GM12864 (cell line): ENCODE results near the gene ALDH1L1.

Experiments used
- DNase-seq: peaks from one replicate; pipeline ENCODE4 v3.0.0-alpha.2; 2011; ENCODE audit warnings: low read depth
- H3K4me3 ChIP-seq: 2 replicates; pipeline ENCODE4 v1.5.1; 2011; ENCODE audit warnings: mild to moderate bottlenecking, low read depth, low read length, control low read depth
- CTCF ChIP-seq: IDR thresholded peaks from 2 replicates; pipeline ENCODE4 v1.5.1; 2011; ENCODE audit warnings: low read depth, mild to moderate bottlenecking, moderate library complexity, low read length, control low read depth, inconsistent platforms; ENCODE audit errors: missing control alignments

Gene ALDH1L1

DNA sequence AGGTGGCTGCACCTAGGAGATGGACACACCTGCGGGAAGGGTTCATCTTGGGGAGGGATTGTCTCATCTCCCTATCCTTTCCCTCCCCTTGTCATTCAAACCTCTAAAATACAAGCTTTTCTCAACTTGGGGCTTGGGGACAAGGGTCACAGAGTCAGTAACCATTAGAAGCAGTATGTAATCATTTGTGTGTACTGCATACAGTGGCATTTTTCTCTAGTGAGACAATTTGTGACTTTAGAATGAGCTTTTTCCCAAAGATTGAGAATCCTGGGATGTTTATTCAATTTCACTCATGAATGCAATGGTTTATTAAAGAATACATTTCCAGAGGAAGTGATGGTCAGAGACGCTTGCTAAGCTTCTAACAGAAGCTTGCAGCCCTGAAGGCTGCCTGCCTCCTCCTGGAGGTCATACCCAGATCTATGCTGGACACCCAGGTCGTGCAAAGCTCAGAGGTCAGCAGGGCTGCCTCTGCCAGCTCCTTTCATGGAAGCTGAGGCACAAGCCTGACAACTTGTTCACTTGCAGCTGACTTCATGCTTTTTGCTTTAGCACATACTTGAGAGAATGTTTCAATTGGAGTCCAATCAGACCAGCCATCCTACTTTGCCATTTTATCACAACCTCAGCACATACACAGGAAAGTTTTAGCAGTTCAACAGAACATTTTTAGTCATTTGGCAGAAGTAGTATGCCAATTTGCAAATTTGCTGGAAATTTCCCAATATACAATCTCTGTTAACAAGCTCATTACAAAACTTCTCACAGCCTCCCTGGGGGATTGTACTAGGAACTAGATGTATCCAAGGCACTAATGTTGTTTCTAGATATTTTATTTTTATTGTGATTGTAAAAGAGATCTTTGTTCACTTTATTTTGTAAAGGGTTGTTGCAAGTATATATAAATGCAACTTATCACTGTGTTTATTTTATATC is 25.6 kb upstream of the ALDH1L1 start:
- no peak for TF ChIP-seq CTCF
- no peak overlapping the region for H3K4me3 ChIP-seq
- no peak for DNase-seq

- DNase-seq: no peak
- no peak overlapping the region for H3K4me3 ChIP-seq
- no peak for TF ChIP-seq CTCF
Measured at GRCh38 chr3:126202680-126203079, 22.3 kb upstream of the ALDH1L1 start.

- no peak for DNase-seq
- TF ChIP-seq CTCF: no peak
Measured at GRCh38 chr3:126202276-126202675, 21.9 kb upstream of the ALDH1L1 start.

DNA sequence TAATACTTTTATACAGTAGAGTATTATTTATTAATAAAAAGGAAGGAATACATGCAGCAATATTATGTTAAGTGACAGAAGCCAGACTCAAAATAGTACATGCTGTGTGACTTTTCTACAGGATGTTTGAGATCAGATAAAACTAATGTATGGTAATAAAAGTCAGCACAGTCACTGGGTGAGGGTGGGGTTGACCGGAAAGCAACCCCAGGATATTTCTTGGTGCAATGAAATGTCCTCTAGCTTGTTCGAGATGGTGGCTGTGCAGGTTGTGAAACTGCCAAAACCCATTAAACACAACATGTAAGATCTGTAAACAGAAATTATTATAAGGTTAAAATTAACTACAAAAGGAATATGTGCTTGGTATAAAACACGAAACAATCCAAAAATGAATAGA is 20.8 kb upstream of the ALDH1L1 start:
- no peak for TF ChIP-seq CTCF
- H3K4me3 ChIP-seq: no peak overlapping the region
- no peak for DNase-seq

More at GRCh38 chr3:126202276-126202675, 21.9 kb upstream of the ALDH1L1 start:
- no peak overlapping the region for H3K4me3 ChIP-seq

GRCh38 chr3:126200534-126200933 is 20.1 kb upstream of the ALDH1L1 start:
- no peak for TF ChIP-seq CTCF
- H3K4me3 ChIP-seq: no peak overlapping the region
- DNase-seq: no peak

DNA sequence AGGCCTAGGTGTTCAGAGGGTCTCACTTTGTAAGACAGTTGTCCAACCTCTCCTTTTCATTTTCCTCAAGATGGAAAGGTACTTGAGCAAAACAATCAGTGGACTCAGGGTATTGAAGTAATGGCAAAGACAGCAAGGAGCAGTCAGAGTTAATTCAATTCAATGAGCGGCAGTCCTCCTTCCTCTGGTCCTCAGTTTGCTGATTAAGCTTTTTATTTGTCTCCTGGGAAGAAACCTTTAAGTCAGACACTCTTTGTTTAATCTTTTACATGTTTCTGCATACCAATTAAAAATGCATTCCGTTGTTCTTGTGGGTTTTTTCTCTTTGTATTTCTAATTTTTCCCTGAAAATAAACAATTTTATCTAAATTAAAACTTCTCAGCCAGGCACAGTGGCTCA is 18.9 kb upstream of the ALDH1L1 start:
- DNase-seq: no peak
- no peak overlapping the region for H3K4me3 ChIP-seq
- no peak for TF ChIP-seq CTCF
